GM21515 (cell line): ENCODE results near the gene EP300.
A peak's percentile ranks its signal among the peaks of the same experiment; 100 is the strongest.
"Not testable (repeated sequence)": the region's sequence is repeated elsewhere in the genome, so short reads cannot be mapped to it uniquely, and the experiment has no call there.

ENCODE experiments used
- ATAC-seq: cut with Tn5 transposase; IDR thresholded peaks from one replicate; pipeline ENCODE4 v1.9.1; 2021; ENCODE audit not compliant: unreplicated experiment

Gene EP300

DNA sequence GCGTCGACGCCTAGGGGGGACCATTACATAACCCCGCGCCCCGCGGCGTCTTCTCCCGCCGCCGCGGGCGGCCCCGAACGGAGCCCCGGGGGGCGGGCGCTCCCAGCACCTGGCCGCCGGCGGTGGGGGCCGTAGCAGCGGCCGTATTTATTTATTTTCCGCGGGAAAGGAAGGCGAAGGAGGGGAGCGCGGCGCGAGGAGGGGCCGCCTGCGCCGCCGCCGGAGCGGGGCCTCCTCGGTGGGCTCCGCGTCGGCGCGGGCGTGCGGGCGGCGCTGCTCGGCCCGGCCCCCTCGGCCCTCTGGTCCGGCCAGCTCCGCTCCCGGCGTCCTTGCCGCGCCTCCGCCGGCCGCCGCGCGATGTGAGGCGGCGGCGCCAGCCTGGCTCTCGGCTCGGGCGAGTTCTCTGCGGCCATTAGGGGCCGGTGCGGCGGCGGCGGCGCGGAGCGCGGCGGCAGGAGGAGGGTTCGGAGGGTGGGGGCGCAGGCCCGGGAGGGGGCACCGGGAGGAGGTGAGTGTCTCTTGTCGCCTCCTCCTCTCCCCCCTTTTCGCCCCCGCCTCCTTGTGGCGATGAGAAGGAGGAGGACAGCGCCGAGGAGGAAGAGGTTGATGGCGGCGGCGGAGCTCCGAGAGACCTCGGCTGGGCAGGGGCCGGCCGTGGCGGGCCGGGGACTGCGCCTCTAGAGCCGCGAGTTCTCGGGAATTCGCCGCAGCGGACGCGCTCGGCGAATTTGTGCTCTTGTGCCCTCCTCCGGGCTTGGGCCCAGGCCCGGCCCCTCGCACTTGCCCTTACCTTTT is at the start of gene EP300:
EP300 (plus strand) TSS at position 570 of the 795 bp plus-strand sequence. CDS start 413 bp downstream, outside the sequence.
- peak; percentile 31 for ATAC-seq

DNA sequence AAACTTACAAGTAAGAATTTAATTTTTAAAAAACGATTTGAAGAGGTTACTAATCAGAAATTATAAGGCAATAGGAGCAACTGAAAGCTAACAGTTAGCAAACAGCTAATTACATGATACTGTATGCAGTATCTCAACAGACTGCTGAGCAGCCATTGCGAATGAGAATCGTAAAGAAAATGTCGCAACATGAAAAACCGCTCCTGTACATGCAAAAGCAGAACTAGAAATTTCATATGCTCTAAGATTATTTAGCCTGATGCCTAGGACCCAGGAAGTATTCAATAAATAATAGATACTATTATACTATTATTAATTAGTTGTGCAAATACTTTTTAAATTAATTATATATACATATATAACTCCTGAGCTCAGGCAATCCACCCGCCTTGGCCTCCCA is 48.7 kb upstream of the EP300 start:
- no peak for ATAC-seq

DNA sequence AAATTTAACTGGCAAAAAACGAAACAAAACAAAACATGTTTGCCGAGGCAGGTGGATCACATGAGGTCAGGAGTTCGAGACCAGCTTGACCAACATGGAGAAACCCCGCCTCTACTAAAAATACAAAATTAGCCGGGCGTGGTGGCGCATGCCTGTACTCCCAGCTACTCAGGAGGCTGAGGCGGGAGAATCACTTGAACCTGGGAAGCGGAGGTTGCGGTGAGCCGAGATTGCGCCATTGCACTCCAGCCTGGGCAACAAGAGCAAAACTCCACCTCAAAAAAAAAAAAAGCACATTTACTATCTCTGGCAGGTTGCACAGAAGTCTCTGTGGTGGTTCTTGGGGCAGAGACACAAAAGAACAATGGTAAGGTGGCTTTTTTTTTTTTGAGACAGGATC is 46.8 kb upstream of the EP300 start:
- ATAC-seq, result not testable (repeated sequence)

DNA sequence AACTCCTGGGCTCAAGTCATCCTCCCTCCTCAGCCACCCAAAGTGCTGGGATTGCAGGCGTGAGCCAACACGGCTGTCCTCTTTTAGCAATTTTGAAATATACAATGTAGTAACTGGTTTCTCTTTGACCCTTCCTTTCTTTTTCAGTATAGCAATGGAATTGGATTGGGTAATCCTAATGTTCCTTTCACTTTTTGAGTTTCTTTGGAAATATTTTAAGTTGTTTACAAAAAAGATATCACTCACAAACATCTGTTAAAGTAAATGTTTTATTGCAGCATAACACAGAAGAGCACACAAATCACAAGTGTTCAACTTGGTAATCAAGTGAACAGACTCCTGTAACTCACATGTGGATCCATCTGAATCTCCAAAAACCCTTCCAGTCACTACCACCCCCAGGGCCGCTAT is 44.6 kb upstream of the EP300 start:
- no peak for ATAC-seq

DNA sequence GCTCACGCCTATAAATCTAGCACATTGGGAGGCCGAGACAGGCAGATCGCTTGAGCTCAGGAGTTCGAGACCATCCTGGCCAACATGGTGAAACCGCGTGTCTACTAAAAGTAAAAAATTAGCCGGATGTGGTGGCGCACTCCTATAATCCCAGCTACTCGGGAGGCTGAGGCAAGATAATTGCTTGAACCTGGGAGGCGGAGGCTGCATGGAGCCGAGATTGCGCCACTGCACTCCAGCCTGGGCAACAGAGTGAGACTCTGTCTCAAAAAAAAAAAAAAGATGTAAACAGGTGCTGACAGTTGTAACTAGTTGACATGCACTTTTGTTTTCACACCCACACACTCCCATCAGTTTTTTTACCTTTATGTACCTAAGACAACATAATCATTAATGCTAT is 44.0 kb upstream of the EP300 start:
- not testable (repeated sequence) for ATAC-seq

DNA sequence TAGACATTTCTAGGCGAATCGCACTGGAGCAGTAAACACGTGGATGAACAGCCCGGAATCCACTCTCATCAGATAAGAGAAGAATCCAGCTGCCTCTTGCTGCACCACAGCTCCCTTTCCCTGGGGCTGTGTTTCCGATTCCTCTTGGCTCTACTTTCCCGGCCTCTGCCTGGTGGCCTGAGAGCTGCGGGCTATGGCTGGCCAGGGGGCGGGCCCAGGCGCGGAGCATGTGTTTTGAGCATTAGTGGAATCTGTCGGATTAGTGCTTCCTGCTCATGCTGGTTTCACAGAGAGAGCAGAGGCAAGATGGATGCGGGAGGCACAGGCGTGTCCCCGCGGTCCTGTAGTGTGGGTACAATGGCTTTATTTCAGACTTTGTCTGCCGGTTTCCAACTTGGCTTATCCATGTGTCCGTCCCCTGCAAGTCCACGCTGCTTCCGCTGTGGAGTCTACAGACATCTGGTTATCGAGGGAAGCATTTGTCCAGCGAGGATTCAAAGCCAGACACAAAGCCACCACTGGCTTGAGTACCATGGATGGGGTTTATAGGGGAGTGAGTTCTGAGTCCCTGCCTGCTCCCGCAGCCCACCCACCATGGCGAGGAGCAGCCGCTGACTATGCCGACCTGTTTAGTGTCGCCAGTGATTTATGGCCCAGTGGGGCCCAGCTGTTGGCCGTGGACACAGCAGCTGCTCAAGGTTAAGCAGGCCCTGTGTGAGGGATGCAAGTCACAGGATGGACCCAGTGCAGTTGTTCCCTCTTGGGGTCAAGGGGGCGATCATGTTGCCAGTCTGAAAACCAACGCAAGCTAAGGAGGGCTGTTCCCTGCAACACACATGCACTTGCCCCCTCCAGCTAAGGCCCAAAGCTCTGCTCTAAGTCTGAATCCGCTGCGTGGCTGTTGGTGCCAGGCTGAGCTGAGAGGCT is 43.3 kb upstream of the EP300 start:
- ATAC-seq, result no peak

DNA sequence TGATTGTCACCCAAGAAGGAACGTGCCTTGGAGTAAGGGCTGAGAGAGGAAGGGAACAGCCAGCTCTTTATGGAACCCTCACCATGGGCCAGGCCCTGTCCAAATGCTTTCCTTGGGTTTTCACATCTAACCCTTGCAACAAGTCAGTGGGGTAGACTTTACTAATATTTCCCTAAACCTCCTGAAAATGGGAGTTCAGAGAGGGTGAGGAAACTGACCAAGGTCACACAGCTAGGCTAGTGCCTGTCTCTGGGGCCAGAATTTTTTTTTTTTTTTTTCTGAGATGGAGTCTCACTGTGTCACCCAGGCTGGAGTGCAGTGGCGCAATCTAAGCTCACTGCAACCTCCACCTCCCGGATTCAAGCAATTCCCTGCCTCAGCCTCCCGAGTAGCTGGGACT is 42.6 kb upstream of the EP300 start:
- ATAC-seq, result not testable (repeated sequence)

DNA sequence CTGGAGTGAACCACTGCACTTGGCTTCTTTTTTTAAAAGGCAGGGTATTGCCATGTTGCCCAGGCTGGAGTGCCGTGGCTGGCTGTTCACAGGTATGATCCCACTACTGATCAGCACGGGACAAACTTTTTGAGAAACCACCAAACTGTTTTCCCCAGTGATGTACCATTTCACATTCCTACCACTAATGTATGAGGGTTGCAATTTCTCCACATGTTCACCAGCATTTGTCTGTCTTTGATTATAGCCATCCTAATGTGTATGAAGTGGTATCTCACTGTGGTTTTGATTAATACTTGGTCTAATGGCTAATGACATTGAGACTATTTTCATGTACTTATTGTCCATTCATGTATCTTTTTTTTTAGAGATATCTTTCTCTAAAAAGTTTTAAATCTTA is 41.5 kb upstream of the EP300 start:
- ATAC-seq, result no peak

DNA sequence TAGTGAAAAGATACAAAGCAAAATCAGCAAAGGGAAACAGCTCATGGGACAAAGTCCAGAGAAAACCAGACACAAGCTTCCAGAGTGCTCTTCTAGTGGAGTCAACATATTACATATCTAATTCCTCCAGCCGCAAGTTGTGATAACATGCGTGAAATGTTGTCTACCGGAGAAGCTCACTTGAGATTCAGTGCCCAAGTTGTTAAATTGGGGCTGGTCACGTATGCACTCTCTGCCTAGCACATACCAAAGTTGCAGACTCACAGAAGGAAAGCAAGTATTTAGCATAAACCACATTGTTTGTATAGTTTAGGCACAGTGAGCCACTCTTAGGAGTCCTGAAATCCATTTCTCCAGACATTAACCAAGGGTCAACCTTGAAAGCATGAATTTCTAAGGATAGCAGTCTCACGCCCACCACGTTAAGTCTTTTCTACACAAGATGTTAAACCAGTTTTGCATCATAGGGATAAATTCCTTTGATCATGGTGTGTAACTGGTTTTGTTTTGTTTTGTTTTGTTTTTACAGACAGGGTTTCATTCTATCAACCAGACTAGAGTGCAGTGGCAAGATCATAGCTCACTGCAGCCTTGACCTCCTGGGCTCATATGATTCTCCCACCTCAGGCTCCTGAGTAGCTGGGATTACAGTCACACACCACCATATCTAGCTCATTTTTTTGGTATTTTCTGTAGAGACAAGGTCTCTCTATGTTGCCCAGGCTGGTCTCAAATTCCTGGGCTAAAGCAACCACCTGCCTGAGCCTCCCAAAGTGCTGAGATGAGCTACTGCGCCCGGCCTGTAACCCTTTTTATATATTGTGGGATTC is 39.5 kb upstream of the EP300 start:
- no peak for ATAC-seq

DNA sequence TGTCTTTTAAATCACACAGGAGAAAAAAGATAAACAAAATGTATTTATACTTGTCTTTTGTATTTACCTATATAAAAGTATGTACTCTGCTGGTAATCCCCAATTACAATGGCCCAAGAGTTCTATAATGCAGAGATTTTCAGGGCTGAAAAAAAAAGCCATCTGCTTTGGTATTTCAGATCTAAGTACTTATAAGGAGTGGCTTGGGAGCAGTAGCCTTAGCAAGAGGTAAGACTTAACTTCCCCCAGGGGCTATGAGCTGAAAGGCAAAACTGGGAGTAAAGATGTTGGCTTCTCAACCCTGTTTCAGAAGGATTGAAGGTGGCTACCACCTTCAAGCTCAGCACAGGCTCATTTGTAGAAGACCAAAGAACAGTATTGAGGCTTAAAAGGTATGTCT is 35.3 kb upstream of the EP300 start:
- ATAC-seq, result no peak

DNA sequence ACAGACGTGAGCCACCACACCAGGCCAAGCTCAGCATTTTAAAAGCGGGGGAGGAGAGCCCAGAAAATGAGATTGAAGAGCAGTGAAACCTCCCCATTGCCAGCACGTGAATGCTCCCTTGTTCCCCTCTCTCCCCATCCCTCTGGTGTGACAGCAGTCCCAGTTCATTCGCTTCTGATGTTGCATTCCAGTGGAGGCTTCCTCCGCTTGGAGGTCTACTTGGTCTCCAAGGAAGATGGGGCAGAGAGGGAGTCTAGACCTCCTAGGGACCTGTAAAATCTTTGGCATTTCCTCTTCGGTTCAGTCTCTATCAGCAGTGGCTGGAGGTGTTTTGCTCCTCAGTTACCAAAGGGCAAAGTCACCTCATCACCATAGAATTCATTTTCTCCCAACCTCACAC is 30.2 kb upstream of the EP300 start:
- no peak for ATAC-seq

DNA sequence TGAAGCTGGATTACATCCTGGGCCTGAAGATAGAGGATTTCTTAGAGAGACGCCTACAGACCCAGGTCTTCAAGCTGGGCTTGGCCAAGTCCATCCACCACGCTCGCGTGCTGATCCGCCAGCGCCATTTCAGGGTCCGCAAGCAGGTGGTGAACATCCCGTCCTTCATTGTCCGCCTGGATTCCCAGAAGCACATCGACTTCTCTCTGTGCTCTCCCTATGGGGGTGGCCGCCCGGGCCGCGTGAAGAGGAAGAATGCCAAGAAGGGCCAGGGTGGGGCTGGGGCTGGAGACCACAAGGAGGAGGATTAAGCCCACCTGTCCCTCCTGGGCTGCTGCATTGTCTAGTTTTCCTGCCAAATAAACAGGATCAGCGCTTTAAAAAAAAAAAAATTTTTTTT is 28.1 kb upstream of the EP300 start:
- not testable (repeated sequence) for ATAC-seq

DNA sequence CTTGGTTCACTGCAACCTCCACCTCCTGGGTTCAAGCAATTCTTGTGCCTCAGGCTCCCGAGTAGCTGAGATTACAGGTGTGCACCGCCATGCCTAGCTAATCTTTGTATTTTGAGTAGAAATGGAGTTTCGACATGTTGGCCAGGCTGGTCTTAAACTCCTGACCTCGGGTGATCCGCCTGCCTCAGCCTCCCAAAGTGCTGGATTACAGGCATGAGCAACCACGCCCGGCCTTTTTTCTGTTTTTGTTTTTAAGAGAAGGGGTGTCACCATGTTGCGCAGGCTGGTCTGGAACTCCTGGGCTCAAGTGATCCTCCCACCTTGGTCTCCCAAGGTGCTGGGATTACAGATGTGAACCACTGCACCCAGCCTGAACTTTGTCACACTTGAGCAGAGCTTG is 26.1 kb upstream of the EP300 start:
- not testable (repeated sequence) for ATAC-seq

DNA sequence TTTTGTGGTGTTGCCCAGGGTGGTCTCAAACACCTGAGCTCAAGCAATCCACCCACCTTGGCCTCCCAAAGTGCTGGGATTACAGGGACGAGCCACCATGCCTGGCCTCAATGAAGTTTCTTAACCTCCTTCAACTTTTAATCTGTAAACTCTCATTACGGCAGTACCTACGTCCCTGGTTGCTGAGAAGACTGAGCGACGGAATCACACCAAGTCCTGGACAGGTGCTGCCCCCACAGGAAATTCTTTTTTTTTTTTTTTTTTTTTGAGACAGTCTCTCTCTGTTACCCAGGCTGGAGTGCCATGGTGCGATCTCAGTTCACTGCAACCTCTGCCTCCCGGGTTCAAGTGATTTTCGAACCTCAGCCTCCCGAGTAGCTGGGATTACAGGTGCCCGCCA is 24.4 kb upstream of the EP300 start:
- ATAC-seq, result not testable (repeated sequence)

DNA sequence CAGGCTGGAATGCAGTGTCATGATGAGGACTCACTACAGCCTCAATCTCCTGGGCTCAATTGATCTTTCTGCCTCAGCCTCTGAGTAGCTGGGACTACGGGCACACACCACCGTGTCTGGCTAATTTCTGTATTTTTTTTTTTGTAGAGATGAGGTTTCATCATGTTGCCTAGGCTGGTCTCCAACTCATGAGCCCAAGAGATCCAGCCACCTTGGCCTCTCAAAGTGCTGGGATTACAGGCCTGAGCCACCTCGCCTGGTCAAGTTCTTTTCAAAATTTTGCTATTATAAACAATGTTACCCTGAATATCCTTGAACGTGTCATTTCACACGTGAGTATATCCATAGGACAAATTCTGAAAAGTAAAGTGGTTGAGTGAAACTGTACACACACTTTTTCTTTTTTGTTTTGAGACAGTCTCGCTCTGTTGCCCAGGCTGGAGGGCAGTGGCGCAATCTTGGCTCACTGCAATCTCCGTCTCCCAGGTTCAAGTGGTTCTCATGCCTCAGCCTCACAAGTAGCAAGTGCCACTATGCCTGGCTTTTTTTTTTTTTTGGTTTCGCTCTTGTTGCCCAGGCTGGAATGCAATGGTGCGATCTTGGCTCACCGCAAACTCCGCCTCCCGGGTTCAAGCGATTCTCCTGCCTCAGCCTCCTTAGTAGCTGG is 21.6 kb upstream of the EP300 start:
- ATAC-seq, result no peak

DNA sequence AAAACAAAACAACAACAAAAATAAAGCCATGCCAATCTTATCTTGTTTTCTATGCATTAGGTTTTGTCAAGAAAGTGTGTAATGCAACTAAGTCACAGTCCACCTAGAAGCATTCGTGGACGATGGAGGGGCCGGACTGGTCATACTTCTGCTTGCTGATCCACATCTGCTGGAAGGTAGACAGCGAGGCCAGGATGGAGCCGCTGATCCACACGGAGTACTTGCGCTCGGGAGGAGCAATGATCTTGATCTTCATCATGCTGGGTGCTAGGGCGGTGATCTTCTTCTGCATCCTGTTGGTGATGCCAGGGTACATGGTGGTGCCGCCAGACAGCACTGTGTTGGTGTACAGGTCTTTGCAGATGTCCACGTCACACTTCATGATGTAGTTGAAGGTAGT is 18.3 kb upstream of the EP300 start:
- ATAC-seq, result no peak

DNA sequence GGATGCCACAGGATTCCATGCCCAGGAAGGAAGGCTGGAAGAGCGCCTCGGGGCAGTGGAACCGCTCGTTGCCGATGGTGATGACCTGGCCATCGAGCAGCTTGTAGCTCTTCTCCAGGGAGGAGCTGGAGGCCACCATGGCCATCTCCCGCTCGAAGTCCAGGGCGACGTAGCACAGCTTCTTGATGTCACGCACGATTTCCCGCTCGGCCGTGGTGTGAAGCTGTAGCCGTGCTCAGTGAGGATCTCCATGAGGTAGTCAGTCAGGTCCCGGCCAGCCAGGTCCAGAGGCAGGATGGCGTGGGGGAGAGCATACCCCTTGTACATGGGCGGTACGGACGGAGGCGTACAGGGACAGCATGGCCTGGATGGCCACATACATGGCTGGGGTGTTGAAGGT is 17.9 kb upstream of the EP300 start:
- no peak for ATAC-seq

DNA sequence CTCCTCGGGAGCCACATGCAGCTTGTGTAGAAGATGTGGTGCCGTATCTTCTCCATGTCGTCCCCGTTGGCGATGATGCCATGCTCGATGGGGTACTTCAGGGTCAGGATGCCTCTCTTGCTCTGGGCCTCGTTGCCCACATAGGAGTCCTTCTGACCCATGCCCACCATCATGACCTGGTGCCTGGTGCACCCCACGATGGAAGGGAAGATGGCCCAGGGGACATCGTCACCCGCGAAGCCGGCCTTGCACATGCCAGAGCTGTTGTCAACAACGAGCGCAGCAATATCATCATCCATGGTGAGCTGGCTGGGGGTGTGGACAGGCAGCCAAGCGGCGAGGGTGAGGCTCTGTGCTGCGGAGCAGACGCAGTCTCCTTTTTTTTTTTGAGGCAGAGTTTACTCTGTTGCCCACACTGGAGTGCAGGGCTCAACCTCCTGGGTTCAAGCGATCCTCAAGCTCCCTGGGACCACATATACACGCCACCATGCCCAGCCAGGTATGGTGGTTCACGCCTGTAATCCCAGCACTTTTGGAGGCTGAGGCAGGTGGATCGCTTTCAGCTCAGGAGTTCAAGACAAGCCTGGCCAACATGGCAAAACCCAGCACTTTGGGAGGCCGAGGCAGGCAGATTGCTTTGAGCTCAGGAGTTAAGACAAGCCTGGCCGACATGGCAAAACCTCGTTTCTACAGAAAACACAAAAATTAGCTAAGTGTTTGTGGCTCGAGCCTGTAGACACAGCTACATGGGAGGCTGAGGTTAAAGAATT is 17.3 kb upstream of the EP300 start:
- no peak for ATAC-seq

DNA sequence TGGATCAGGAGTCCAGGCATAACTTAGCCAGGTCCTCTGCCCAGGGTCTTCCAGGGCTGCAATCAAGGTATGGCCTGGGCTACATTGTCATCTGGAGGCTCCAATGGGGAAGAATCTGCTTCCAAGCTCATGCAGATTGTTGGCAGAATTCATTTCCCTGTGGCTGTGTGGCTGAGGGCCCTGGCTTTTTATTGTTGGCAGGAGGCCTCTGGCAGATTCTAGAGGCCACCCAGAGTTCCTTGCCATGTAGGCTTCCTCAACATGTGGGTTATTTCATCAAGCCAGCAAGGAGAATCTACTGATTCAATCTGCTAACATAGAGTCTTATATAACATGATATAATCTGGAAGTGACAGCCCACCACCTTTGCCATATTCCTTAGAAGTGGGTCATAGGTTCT is 16.4 kb upstream of the EP300 start:
- ATAC-seq, result no peak

DNA sequence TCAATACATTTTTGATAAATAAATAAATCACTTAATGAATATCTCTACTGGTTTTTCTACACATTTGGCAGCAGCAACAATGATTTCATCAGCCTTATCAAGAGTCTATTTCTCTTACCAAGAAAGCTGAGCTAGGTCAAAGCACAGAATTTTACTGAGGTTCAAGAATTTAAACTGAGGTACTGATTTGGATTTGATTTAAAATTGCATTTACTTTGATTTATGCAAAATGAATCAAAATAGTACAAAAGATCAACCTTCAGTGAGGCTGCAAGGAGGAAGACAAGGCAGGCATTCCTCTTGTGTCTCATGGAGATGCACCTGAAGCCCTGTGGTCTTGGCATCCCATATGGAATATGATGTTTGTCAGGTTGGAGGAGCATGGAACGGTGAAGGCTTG is 15.5 kb upstream of the EP300 start:
- no peak for ATAC-seq
